Activated T-helper 1 cell treated with anti-CD3 and anti-CD28 coated beads, Interleukin-2, amount 50 U/mL, for 16 hours (primary cell): ENCODE measurements around the gene EGLN3.

Experiments
- DNase-seq, 2 donors: peaks; one replicate each; pipeline ENCODE4 v3.0.0-alpha.2; 2020; ENCODE audit warnings: low read depth in 1 of 2, low spot score in 1 of 2

The EGLN3 gene

GRCh38 chr14:33876274-33876673 lies 74.6 kb downstream of the EGLN3 start:
- no peak for DNase-seq
